Stimulated activated CD8-positive, alpha-beta memory T cell treated with anti-CD3 and anti-CD28 coated beads, Interleukin-12 subunit alpha, Interleukin-12 subunit beta, amount 100 ng/mL, for 24 hours (primary cell): Measurements from ENCODE around the gene EXOSC7.
A peak's percentile ranks its signal among the peaks of the same experiment; 100 is the strongest.
"Not testable (repeated sequence)": the region's sequence is repeated elsewhere in the genome, so short reads cannot be mapped to it uniquely, and the experiment has no call there.

Source experiments
- DNase-seq: peaks from one replicate; pipeline ENCODE4 v3.0.0-alpha.2; 2020; ENCODE audit errors: extremely low read depth

EXOSC7 gene

DNA sequence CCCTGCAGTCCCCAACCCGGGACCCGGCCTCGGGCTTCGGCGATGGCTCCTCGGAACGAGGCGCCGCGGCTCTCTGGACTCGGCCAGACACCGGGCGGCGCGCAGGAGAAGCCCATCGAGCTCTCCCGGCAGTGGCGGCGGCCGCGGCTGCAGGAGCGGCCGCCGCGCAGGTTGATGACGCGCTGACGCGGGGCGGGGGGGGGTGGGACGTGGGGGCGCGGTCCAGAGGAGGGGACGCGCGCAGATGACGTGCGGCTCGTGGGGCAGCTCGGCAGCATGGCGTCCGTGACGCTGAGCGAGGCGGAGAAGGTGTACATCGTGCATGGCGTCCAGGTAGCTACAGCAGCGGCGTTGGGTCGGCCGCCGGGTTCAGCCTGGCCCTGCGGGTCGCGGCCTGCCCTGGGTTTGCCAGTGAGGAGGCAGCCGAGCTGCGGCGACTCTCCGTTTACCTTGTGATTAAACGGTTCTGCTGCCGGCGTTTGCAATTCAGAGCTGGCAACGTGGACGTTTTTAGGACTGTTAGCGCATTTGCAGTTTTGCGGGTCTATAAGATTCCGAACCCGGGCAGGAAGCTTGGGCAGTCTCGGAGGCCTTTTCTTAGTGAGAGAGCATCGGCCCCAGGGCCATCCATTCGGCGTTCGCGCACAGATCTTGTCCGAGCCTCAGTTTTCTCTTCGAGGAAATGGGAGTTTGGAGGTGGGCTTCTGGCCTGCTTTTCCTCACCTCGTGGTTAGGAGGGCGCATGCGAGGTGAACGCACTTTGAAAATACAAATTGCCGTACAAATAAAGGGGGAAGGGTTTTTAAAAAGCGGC is at the start of gene EXOSC7, which contains the start of gene ZDHHC3:
Gene EXOSC7, plus strand, starts transcription at position 243 of the 814 bp plus-strand sequence. Its CDS starts 34 bp downstream, at position 277.
Gene ZDHHC3, minus strand, starts transcription at position 173 of the 814 bp plus-strand sequence. CDS start 16,738 bp downstream, outside the sequence.
- DNase-seq: peak; percentile 72

DNA sequence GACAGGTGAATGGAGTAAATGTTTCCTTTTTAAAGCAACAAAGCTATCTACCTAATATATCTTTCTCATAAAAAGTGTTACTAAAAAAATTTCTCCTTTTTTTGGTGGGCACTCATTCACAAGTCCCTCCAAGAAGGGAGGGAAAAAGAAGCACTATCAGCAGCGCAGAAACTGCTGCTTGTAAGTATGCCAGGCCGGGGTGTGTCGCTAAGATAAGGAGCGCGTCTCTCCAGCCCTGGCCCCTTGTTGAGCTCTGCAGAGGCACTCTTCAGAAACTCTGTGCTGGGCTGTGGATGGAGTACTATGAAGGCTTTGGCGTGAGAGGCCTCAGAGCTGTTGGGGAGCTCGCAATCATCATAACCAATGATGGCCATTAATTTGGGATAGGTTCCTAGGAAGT is 49.1 kb upstream of the EXOSC7 start:
- DNase-seq: no peak

DNA sequence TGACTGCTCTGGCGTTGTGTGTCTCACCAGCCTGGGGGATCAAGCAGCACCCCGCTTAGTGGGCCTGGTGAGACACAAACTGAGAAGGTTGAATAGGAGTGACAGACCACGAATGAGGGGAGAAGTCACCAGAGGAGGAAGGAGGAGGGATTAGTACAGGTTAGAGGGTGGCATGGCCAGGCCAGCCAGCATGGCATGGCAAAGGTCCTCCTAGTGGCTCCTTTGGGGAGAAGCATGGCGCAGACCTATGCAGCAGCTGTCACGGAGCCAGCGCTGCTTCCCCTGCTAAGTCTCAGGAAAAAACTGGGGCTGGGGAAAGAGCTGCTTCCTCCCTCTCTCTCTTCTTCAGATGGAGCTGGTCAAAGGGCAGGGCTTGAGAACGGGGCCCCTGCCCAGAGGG is 48.7 kb upstream of the EXOSC7 start:
- DNase-seq: no peak

DNA sequence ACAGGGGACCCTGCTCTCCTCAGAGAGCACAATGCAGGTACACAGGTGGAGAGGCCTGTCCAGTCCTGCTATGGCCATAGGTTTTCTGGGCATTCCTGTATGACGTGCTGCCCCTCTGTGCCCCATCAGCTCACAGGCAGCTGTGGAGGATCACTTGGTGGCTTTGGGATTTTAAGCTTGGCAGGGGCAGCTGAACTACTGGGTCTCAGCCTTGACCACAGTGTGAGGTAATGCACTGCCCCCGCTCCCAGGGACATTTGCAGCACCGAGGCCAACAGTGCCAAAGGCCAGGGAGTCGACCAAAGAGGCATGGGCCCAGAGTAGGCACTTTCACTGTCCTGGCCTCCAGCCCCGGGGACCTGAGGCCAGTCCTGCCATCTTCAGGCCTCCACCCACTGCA is 46.3 kb upstream of the EXOSC7 start:
- DNase-seq: no peak

DNA sequence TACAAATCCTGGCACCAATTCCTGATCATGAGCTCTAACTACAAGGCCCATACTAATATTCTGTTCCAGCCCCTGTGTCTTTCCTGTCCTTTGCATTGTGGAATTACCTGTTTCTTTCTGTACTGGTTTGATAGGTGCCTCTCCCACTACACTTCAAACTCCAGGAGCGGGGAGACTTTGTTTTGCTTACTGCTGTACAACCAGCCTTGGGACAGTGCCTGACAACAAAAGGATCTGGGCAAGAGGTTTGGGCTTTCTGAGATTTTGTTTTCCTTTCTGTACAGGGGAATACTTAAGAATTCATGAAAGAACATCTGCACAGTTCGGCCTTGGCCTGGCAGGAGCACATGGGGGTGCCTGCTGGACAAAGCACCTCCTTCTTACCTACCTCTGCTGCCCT is 45.1 kb upstream of the EXOSC7 start:
- no peak for DNase-seq

DNA sequence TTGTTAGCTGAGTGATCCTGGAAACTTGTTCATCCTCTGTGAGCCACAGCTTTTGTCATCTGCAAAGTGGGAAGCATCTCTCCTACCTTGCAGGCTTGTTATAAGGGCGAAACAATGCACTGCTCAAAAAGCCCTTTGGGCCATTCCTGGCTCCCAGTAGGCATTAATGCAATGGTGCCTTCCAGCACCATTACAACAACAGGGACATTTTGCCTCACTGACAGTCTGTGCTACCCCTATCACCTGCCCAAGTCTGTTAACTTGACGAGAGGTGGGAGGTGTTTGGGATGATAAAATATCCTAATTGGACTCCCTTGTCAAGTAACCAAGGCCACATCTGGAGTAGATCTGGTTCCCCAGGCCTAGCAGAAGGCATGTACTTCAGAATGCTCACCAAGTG is 44.3 kb upstream of the EXOSC7 start:
- no peak for DNase-seq

DNA sequence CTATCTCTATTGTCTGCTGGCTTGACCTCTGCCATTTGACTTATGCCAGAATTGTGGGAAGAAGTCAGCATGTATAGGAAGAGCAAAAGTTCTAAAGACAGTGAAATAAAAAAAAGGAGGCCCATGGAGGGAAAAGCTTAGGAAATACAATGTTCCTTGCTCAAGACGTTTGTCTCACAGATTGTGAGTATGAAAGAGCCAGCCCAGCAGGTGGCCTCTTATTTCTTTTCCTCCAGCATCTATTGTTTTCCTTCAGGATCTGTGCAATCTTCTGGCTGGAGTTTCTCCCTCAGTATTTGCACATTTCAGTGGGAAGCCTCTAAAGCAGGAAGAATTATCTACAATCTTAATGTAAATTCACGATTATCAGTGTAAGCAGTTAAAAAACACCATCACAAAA is 43.8 kb upstream of the EXOSC7 start:
- no peak for DNase-seq

DNA sequence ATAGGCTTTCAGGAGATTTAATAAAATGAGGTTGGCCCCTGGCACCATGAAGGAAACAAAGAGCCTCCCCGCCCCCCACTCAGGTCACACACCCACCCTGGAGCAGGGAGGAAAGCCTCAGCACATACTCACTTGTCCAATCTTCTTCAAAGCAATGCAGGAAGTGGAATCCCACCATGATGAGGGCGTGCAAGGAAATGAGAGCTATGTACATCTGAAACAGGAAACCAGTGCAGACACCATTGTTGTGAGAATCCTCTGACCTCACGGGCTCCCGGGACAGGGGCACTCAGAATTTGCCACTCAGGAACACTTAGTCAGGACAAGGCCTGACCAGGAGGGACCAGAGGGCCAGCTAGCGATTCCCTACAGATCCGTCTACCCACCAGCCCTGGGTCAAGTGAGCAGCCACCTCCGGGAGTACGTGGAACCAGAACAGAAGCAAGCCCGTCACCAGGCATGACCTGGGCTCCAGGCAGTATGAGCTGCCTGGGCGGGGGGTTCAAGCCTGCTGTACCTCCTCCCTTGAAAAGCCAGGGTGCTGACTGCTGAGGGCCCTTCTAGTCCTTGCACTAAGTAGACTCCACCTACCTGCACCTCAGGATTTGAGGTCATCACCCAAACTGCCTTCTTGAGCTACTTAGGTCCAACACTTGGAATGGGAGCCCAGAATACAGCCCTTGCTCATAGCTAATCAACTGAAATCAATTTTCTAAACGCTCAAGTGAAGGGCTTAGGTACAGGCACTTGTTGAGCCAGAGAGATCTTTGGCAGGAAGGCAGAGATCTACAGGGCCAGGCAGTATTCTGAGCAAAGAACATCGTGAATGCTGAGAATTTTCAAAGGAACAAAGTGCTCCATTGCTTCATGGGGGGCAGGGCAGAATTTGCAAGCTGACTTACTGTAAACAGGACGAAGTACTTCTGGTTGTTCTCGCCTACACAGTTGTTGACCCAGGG is 42.8 kb upstream of the EXOSC7 start:
- no peak for DNase-seq

DNA sequence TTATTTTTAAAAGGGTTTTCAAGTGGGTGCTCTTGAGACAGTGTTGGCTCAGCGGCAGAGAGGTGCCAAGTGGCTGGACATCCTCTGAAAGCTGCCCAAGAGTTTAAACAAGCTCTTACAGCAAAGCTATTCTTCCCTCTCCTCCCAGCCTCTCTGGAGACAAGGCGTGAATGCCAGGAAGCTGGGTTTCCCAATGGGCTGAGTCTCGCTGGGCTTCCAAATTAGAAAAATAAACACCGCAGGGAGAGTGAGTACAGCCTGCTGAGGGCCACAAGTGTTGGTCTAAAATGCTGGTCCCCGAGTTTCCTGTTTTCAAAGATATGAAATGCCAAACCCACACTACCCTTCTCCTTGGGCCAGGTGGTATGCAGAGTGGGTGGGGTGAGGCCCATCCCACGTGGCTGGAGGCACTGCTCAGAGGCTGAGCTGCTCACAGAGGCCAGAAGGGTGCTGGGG is 36.4 kb upstream of the EXOSC7 start:
- DNase-seq: no peak

DNA sequence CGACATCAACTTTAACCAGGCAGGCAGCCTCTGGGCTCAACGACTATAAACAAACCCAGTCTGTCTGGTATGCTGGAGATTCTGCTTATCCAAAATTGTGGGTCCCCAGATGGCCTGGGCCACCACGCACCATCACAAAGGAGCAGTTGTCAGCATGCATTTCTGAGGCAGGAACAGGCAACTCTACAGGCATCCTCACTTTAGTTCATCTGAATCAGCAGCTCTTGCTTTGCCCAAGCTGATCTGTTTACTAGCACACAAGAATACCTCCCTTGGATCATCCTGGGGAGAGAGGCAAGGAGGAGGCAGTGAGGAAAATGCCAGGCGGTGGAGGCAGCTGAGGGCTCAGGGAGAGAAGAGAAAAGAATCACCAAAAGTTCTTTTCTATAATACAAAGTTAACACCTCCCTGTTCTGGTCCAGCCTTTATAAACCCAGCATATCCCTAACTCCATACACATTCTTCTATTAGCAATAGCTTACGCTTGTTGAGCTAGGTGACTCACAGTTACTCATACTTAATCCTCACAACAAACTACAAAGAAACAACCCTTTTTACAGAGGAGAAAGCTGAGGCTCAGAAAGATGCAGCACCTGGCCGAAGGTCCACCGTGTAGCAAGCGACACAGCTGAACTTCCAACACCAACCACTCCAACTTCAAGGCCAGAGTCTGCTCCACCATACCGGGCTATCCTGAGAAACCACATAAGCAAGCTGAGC is 33.7 kb upstream of the EXOSC7 start:
- no peak for DNase-seq

DNA sequence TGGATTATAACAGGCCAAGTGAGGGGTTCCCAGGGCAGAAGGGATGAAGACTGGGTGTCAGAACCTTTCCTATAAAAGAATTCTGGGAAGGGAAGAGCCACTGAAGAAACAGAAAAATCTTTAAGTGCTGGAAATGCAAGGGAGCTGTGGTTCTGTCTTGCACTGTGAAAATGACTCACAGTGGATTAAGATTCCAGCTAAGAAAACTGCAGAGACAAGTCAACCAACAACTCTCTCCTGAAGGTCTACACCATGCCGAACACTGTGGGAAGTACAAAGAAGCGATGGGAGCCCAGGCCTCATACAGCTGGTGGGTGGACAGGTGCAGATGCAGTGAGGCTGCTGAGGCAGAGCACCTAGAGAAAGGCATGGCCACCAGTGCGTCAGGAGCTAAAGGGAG is 27.8 kb upstream of the EXOSC7 start:
- DNase-seq: no peak

DNA sequence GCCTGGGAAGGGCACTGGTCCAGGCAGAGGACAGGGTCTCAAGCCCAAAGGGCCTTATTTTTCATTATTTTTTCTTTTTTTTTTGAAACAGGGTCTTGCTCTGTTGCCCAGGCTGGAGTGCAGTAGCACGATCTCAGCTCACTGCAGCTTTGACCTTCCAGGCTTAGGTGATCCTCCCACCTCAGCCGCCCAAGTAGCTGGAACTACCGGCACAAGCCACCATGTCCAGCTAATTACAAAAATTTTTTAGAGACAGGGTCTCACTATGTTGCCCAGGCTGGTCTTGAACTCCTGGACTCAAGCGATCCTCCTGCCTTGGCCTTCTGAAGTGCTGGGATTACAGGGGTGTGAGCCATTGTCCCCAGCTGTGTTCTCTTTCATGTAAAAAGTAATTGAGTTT is 26.3 kb upstream of the EXOSC7 start:
- not testable (repeated sequence) for DNase-seq

DNA sequence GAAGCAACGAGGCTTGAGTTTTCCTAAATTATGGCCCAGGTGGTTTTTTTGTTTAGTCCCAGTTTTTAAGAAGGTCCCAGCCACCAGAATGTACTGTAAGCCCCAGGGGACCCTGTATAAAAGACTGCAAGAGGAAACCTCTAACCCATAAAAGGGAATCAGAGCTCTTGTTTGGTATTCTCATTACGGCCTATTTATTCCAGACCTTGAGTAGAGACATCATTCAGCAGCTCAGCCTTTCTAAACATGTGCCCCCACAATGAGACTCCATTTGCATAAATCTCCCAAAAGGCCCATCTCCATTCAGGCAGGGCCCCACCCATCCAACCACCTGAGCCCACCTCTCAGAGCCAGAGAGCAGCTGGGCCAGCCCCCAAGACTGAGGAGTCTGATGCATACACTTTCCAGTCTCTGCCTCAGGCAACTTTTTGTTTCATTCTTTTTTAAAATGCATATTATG is 25.7 kb upstream of the EXOSC7 start:
- DNase-seq: no peak

DNA sequence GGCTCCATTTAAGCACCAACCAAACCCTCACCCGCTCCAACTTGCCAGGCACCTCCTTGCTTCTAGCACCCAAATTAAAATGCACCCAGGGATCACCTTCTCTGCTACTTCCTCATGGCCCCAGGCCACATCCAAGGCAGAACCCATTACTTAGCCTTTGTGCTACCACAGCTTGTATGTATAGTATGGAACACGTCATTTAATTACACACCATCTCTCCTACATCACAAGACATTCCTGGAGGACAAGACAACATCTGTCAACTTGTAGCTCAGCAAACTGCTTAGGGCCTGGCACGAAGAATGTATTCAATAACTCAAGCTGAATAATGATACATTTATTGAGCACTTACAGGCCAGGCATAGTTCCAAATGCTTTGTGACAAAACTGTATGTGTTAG is 23.4 kb upstream of the EXOSC7 start:
- no peak for DNase-seq

DNA sequence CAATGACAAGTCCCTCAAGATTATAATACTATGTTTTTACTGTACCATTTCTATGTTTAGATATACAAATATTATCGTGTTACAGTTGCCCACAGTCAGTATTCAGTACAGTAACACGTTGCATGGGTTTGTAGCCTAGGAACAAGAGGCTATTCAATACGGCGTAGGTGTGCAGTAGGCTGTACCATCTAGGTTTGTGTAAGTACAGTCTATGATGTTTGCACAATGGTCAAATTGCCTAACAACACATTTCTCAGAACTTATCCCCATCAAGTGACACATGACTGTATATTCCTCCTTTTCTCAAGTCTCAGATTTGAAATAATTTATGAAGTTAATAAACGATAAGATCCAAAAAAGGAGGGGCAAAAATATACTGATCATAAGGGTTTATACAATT is 21.7 kb upstream of the EXOSC7 start:
- DNase-seq: no peak

DNA sequence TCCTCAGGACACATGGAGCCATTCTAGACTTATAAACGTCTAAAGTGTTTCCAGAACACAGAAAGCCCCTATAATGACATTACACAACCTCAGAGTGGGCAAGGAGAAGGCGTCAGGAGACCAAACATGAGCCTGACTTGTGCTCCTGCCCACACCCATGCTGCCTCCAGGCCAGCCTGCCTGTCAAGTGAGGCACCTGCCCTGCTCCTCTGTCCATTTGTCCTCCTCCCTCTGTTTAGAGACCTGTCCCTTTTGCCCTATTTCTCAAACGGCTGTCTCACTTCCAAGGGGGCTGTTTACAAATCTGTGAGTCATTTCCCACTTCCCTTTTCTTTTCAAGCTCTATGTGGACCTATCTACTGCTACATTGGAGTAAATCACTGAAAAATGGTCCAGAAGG is 21.1 kb upstream of the EXOSC7 start:
- DNase-seq: no peak

DNA sequence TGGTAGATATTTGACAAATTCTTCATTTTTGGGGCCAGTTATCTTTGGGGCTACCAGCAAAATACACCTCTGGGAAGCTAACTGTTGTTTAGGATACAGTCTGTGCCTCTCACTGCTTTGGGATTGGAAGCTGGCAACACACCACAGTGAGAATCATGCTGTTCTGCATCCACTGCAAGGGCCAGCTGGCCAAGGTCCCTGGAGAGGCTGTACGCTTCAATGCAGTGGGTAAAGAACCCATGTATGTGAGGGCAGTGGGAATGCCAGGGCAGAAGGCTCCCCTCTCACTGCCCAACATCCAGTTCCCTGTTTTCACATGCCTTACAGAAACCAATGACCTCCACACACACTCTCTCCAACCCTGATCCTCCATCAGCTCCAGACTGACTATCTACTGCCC is 20.1 kb upstream of the EXOSC7 start:
- DNase-seq: no peak

DNA sequence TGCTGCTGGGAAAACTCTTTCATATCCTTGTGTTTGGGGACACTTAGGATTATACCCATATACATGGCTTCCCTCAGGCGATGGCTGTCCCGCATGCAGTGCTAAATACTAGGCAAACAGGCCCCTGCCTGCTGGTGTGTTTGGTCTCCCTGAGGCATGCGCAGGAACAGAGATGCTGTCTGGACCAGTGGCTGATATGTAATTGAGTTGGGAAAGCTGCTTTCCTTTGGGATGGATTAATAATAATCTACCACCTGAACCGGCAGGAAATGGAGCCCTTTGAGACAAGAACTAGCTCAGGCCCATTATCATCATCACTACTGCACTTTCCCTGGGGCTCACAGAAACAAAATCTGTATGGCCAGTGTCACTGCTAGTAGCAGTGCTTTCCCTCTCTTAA is 18.1 kb upstream of the EXOSC7 start:
- DNase-seq: no peak

DNA sequence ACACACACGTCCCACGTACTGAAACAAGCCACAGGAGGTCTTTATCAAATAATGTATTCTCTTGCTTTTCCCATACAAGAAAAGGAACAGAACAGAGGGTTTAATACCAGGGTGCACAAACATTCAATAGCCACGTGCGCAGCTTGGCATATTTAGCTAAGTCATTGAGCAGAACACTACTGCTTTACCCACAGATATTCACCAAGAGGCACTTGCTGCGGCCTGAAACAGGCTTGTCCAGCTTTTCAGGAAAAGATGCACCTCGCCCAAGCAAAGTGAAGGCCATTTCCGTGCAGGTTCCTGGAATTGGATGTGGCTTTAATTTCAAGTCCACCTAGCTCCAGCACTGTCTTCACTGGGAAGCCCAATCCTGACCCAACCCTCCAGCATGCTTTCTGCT is 17.7 kb upstream of the EXOSC7 start:
- DNase-seq: no peak

DNA sequence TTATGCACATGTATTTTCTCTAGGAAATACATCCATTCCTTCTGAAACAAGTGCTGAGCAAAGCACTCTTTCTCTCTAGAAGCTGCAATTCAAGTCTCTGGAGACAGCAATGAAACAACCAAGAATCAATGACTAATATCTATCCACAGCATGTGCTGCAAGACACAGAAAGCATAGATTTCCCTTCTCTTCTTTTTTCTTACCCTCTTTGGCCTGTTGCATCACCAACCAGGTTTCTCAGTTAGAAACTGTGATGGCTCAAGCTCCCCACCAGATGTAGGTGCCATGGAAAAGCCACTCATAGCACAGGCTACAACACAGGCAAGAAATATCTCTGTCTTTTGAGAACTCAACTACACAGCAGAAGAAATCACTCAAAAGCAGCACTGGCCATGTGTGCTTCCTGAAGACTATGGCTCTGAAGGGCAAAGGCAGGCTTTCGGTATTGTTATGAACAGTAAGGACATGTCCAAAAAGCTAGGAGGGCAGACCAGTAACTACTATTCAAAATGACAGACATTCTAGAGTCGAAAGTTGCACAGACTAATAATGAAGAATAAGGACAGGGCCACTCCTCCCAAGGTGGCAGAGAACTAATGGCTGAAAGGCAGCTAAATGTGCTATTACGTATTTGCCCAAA is 15.5 kb upstream of the EXOSC7 start:
- no peak for DNase-seq

DNA sequence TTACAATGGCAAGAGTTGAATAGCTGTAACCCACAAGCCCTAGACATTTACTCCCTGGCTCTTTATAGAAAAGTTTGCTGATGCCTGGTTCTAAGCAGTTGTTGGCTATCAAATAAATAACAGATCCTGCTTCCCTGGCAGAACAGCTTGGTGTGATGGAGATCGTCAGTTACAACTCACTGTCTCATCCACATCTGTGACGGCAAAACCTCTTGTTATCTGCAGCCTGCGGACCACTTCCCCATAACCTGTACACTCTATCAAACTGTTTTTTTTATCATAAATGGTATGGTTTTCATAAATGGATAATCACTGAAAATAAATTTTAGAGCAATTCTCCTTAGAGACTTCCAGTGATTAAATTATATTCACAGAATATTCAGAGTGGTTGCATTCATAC is 14.2 kb upstream of the EXOSC7 start:
- no peak for DNase-seq
